GM18520 (cell line): Measurements from ENCODE around the gene TMEM244.
A peak's percentile ranks its signal among the peaks of the same experiment; 100 is the strongest.
"Not testable (repeated sequence)": the region's sequence is repeated elsewhere in the genome, so short reads cannot be mapped to it uniquely, and the experiment has no call there.

Source experiments
- ATAC-seq: cut with Tn5 transposase; IDR thresholded peaks from one replicate; pipeline ENCODE4 v1.9.1; 2021; ENCODE audit not compliant: unreplicated experiment

TMEM244 gene

GRCh38 chr6:129860908-129861665 lies at the start of gene TMEM244:
TMEM244 (minus strand) TSS chr6:129861315; CDS start chr6:129861188, 127 bp downstream.
- ATAC-seq: no peak

GRCh38 chr6:129908858-129909257 lies 47.7 kb upstream of the TMEM244 start:
- ATAC-seq: peak; percentile 73

- ATAC-seq: no peak
Observed at GRCh38 chr6:129908356-129908755, 47.2 kb upstream of the TMEM244 start.

GRCh38 chr6:129906515-129907077 lies 45.5 kb upstream of the TMEM244 start:
- no peak for ATAC-seq

- ATAC-seq: no peak
Observed at GRCh38 chr6:129903082-129903481, 42.0 kb upstream of the TMEM244 start.

- ATAC-seq: no peak
Observed at GRCh38 chr6:129902681-129903080, 41.6 kb upstream of the TMEM244 start.

GRCh38 chr6:129901910-129902309 lies 40.8 kb upstream of the TMEM244 start:
- no peak for ATAC-seq

- no peak for ATAC-seq
Observed at GRCh38 chr6:129895692-129896091, 34.6 kb upstream of the TMEM244 start.

- ATAC-seq: no peak
Observed at GRCh38 chr6:129894921-129895320, 33.8 kb upstream of the TMEM244 start.

GRCh38 chr6:129893640-129894039 lies 32.5 kb upstream of the TMEM244 start:
- no peak for ATAC-seq

- no peak for ATAC-seq
Observed at GRCh38 chr6:129890701-129891100, 29.6 kb upstream of the TMEM244 start.

- no peak for ATAC-seq
Observed at GRCh38 chr6:129890164-129890563, 29.0 kb upstream of the TMEM244 start.

- ATAC-seq: no peak
Observed at GRCh38 chr6:129889580-129889979, 28.5 kb upstream of the TMEM244 start.

GRCh38 chr6:129886401-129887155 lies 25.5 kb upstream of the TMEM244 start:
- ATAC-seq: no peak

- ATAC-seq: no peak
Observed at GRCh38 chr6:129884211-129884610, 23.1 kb upstream of the TMEM244 start.

- peak; percentile 81 for ATAC-seq
Observed at GRCh38 chr6:129882510-129883023, 21.5 kb upstream of the TMEM244 start.

- ATAC-seq: not testable (repeated sequence)
Observed at GRCh38 chr6:129877894-129878293, 16.8 kb upstream of the TMEM244 start.

- ATAC-seq: peak; percentile 83
Observed at GRCh38 chr6:129875610-129876520, 14.8 kb upstream of the TMEM244 start.

GRCh38 chr6:129874837-129875236 lies 13.7 kb upstream of the TMEM244 start:
- ATAC-seq: no peak

GRCh38 chr6:129872586-129872985 lies 11.5 kb upstream of the TMEM244 start:
- no peak for ATAC-seq

GRCh38 chr6:129871221-129871620 lies 10.1 kb upstream of the TMEM244 start:
- no peak for ATAC-seq
